ENCODE results near the gene EHD3.

DNA sequence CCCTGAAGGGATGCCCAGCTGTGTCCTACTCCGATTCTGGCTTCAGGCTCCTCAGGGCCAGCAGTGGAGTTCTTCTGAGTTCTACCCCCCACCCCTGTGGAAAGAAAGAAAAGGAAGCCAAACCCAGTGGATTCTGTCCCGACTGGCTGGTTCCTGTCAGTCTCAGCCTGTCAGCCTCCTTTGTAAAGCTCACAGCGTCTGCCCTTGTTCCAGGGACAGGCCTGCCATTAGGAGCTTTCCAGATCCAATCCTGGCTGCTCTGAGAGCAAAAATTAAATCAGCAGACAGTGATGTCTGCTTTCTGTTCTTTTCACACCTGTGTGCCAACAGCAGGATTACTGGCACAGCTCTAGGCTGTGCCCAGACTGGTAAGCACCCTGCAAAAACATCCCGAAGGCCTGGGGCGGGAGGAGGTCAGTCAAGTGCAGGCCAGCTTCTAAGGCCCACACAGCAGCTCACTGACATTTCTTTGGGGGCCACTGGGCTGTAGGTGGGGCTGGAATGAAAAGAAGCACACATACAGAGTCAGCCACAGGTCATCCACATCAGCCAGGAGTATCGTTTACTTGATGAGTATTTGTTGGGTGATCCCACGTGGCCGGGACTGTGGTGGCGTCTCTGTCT, 69.1 kb downstream of the EHD3 start:
- TF ChIP-seq, protein P1, sequence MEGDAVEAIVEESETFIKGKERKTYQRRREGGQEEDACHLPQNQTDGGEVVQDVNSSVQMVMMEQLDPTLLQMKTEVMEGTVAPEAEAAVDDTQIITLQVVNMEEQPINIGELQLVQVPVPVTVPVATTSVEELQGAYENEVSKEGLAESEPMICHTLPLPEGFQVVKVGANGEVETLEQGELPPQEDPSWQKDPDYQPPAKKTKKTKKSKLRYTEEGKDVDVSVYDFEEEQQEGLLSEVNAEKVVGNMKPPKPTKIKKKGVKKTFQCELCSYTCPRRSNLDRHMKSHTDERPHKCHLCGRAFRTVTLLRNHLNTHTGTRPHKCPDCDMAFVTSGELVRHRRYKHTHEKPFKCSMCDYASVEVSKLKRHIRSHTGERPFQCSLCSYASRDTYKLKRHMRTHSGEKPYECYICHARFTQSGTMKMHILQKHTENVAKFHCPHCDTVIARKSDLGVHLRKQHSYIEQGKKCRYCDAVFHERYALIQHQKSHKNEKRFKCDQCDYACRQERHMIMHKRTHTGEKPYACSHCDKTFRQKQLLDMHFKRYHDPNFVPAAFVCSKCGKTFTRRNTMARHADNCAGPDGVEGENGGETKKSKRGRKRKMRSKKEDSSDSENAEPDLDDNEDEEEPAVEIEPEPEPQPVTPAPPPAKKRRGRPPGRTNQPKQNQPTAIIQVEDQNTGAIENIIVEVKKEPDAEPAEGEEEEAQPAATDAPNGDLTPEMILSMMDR (conservative IDR thresholded peaks at IDR 0.05; ENCODE audit: low read length): no peak
- no peak for TF ChIP-seq EZH2phosphoT487 (IDR thresholded peaks at IDR 0.05; ENCODE audit: borderline replicate concordance)

Data from Loucy (cell line).